Liver (tissue), 3 donors: ENCODE data around the gene KDM2B.

Experiments
- HNF4G ChIP-seq: IDR thresholded peaks from 2 replicates; pipeline ENCODE4 v1.6.1; 2016; ENCODE audit warnings: antibody characterized with exemption
- YY1 ChIP-seq: IDR thresholded peaks from 2 replicates; pipeline ENCODE4 v1.6.1; 2016; ENCODE audit warnings: antibody characterized with exemption, mild to moderate bottlenecking
- TF ChIP-seq, protein P1 (sequence below): fragments of 150-350 bp; IDR thresholded peaks from 2 replicates; pipeline ENCODE4 v1.5.1; 2017; ENCODE audit warnings: improper control_type of control experiment, low read depth, low read length; ENCODE audit not compliant: missing input control
- TF ChIP-seq, protein P2 (sequence below): IDR thresholded peaks from 2 replicates; pipeline ENCODE4 v1.6.1; 2016; ENCODE audit warnings: antibody characterized with exemption
- TF ChIP-seq, protein P3 (sequence below): IDR thresholded peaks from 2 replicates; pipeline ENCODE4 v1.6.1; 2016; ENCODE audit warnings: antibody characterized with exemption
- TF ChIP-seq, protein P4 (sequence below): IDR thresholded peaks from 2 replicates; pipeline ENCODE4 v1.6.1; 2016; ENCODE audit warnings: antibody characterized with exemption, mild to moderate bottlenecking
- donor health status: healthy.
- donor health status: healthy.

DNA sequence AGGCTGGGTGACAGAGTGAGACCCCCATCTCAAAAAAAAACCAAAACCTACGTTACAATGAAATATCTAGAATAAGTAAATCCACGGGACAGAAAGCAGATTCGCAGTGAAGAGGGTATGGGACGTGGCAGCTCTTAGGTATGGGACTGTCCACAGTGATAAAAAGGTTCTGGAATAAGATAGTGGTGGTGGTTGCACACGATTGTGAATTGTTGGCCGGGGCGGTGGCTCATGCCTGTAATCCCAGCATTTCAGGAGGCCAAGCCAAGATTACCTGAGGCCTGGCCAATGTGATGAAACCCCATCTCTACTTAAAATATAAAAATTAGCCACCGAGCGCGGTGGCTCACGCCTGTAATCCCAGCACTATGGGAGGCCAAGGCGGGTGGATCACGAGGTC, 76.3 kb downstream of the KDM2B start:
- TF ChIP-seq, protein P1, sequence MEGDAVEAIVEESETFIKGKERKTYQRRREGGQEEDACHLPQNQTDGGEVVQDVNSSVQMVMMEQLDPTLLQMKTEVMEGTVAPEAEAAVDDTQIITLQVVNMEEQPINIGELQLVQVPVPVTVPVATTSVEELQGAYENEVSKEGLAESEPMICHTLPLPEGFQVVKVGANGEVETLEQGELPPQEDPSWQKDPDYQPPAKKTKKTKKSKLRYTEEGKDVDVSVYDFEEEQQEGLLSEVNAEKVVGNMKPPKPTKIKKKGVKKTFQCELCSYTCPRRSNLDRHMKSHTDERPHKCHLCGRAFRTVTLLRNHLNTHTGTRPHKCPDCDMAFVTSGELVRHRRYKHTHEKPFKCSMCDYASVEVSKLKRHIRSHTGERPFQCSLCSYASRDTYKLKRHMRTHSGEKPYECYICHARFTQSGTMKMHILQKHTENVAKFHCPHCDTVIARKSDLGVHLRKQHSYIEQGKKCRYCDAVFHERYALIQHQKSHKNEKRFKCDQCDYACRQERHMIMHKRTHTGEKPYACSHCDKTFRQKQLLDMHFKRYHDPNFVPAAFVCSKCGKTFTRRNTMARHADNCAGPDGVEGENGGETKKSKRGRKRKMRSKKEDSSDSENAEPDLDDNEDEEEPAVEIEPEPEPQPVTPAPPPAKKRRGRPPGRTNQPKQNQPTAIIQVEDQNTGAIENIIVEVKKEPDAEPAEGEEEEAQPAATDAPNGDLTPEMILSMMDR: no peak
- TF ChIP-seq YY1 (no peak), HNF4G (no peak)
- TF ChIP-seq, protein P2, sequence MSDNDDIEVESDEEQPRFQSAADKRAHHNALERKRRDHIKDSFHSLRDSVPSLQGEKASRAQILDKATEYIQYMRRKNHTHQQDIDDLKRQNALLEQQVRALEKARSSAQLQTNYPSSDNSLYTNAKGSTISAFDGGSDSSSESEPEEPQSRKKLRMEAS: no peak
- TF ChIP-seq, protein P3, sequence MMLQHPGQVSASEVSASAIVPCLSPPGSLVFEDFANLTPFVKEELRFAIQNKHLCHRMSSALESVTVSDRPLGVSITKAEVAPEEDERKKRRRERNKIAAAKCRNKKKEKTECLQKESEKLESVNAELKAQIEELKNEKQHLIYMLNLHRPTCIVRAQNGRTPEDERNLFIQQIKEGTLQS: no peak
- TF ChIP-seq, protein P4, sequence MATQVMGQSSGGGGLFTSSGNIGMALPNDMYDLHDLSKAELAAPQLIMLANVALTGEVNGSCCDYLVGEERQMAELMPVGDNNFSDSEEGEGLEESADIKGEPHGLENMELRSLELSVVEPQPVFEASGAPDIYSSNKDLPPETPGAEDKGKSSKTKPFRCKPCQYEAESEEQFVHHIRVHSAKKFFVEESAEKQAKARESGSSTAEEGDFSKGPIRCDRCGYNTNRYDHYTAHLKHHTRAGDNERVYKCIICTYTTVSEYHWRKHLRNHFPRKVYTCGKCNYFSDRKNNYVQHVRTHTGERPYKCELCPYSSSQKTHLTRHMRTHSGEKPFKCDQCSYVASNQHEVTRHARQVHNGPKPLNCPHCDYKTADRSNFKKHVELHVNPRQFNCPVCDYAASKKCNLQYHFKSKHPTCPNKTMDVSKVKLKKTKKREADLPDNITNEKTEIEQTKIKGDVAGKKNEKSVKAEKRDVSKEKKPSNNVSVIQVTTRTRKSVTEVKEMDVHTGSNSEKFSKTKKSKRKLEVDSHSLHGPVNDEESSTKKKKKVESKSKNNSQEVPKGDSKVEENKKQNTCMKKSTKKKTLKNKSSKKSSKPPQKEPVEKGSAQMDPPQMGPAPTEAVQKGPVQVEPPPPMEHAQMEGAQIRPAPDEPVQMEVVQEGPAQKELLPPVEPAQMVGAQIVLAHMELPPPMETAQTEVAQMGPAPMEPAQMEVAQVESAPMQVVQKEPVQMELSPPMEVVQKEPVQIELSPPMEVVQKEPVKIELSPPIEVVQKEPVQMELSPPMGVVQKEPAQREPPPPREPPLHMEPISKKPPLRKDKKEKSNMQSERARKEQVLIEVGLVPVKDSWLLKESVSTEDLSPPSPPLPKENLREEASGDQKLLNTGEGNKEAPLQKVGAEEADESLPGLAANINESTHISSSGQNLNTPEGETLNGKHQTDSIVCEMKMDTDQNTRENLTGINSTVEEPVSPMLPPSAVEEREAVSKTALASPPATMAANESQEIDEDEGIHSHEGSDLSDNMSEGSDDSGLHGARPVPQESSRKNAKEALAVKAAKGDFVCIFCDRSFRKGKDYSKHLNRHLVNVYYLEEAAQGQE: no peak
